ENCODE data around the gene NDUFB8.

DNA sequence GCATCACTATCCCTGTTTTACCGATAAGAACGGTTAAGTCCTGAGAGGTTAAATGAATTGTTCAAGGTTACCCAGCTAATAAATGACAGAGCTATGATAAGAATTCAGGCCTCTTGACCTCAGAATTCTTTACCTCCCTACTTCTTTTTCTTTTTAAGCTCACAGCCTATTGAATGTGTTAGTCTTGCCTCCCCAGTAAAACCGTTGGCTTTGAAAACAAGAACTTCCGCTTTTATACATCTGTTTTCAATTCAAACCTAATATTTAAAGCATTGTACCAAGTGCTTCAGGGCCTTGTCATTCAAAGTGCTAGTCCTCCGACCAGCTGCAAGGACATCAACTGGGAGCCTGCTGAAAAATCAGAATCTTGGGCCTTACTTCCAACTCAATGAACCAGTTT, 25.6 kb downstream of the NDUFB8 start:
- TF ChIP-seq POLR2AphosphoS5 (IDR thresholded peaks at IDR 0.05; ENCODE audit: low read depth, low read length) (no peak), TAF1 (IDR thresholded peaks at IDR 0.05; ENCODE audit: borderline replicate concordance, insufficient read depth, low read length) (no peak), FOXP2 (optimal IDR thresholded peaks at IDR 0.05; ENCODE audit: borderline replicate concordance, extremely low read depth, extremely low read length, insufficient read depth) (no peak)
- TF ChIP-seq, protein P1, sequence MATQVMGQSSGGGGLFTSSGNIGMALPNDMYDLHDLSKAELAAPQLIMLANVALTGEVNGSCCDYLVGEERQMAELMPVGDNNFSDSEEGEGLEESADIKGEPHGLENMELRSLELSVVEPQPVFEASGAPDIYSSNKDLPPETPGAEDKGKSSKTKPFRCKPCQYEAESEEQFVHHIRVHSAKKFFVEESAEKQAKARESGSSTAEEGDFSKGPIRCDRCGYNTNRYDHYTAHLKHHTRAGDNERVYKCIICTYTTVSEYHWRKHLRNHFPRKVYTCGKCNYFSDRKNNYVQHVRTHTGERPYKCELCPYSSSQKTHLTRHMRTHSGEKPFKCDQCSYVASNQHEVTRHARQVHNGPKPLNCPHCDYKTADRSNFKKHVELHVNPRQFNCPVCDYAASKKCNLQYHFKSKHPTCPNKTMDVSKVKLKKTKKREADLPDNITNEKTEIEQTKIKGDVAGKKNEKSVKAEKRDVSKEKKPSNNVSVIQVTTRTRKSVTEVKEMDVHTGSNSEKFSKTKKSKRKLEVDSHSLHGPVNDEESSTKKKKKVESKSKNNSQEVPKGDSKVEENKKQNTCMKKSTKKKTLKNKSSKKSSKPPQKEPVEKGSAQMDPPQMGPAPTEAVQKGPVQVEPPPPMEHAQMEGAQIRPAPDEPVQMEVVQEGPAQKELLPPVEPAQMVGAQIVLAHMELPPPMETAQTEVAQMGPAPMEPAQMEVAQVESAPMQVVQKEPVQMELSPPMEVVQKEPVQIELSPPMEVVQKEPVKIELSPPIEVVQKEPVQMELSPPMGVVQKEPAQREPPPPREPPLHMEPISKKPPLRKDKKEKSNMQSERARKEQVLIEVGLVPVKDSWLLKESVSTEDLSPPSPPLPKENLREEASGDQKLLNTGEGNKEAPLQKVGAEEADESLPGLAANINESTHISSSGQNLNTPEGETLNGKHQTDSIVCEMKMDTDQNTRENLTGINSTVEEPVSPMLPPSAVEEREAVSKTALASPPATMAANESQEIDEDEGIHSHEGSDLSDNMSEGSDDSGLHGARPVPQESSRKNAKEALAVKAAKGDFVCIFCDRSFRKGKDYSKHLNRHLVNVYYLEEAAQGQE (IDR thresholded peaks at IDR 0.05; ENCODE audit: insufficient read depth in 1 of 2, low read depth in 2 of 2, low read length in 2 of 2), result no peak

Data from PFSK-1 (cell line).